ENCODE data around the gene IRF2.

IRF2 gene

GRCh38 chr4:184473499-184474262 is 669 bp downstream of the IRF2 start:
- DNase-seq (ENCODE audit: low spot score), result peak; percentile 64

GRCh38 chr4:184472614-184473498 is 1.5 kb downstream of the IRF2 start:
- DNase-seq (ENCODE audit: low spot score), result peak; percentile 88

- peak; percentile 42 for DNase-seq (ENCODE audit: low spot score)
These were observed 2.3 kb downstream of the IRF2 start for GRCh38 chr4:184471881-184472613.

- no peak for DNase-seq (ENCODE audit: low spot score)
These were observed 3.6 kb downstream of the IRF2 start for GRCh38 chr4:184470785-184471110.

- DNase-seq (ENCODE audit: low spot score), result no peak
These were observed 7.7 kb downstream of the IRF2 start for GRCh38 chr4:184466634-184467033.

GRCh38 chr4:184464759-184465454 is 9.4 kb downstream of the IRF2 start:
- DNase-seq (ENCODE audit: low spot score), result no peak

- no peak for DNase-seq (ENCODE audit: low spot score)
These were observed 10.5 kb downstream of the IRF2 start for GRCh38 chr4:184463856-184464255.

GRCh38 chr4:184463158-184463557 is 11.2 kb downstream of the IRF2 start:
- no peak for DNase-seq (ENCODE audit: low spot score)

GRCh38 chr4:184462724-184463123 is 11.6 kb downstream of the IRF2 start:
- no peak for DNase-seq (ENCODE audit: low spot score)

- no peak for DNase-seq (ENCODE audit: low spot score)
These were observed 12.5 kb downstream of the IRF2 start for GRCh38 chr4:184461711-184462441.

GRCh38 chr4:184460499-184461285 is 13.7 kb downstream of the IRF2 start:
- no peak for DNase-seq (ENCODE audit: low spot score)

GRCh38 chr4:184459413-184459812 is 14.9 kb downstream of the IRF2 start:
- peak; percentile 38 for DNase-seq (ENCODE audit: low spot score)

- peak; percentile 31 for DNase-seq (ENCODE audit: low spot score)
These were observed 16.7 kb downstream of the IRF2 start for GRCh38 chr4:184457535-184458249.

- no peak for DNase-seq (ENCODE audit: low spot score)
These were observed 18.0 kb downstream of the IRF2 start for GRCh38 chr4:184456337-184456736.

- DNase-seq (ENCODE audit: low spot score), result no peak
These were observed 19.1 kb downstream of the IRF2 start for GRCh38 chr4:184455299-184455698.

- DNase-seq (ENCODE audit: low spot score), result peak; percentile 84
These were observed 20.8 kb downstream of the IRF2 start for GRCh38 chr4:184453365-184454160.

GRCh38 chr4:184452740-184453139 is 21.6 kb downstream of the IRF2 start:
- no peak for DNase-seq (ENCODE audit: low spot score)

- DNase-seq (ENCODE audit: low spot score), result no peak
These were observed 22.6 kb downstream of the IRF2 start for GRCh38 chr4:184451726-184452125.
